GM12801 (cell line): ENCODE results near the gene HOXA9.

ENCODE experiments used
- CTCF ChIP-seq: IDR thresholded peaks from one replicate; pipeline ENCODE4 v1.5.1; 2011; ENCODE audit warnings: control low read depth; ENCODE audit not compliant: insufficient read length; ENCODE audit errors: extremely low read depth

HOXA9 gene

GRCh38 chr7:27152816-27153442, 12.4 kb downstream of the HOXA9 start:
- no peak for TF ChIP-seq CTCF

GRCh38 chr7:27151931-27152815, 13.2 kb downstream of the HOXA9 start, which contains the start of gene HOXA3:
HOXA3 (minus strand) TSS chr7:27152583; CDS start chr7:27110640, 41,943 bp downstream.
- TF ChIP-seq CTCF = no peak

GRCh38 chr7:27151341-27151930, 13.9 kb downstream of the HOXA9 start:
- no peak for TF ChIP-seq CTCF

DNA sequence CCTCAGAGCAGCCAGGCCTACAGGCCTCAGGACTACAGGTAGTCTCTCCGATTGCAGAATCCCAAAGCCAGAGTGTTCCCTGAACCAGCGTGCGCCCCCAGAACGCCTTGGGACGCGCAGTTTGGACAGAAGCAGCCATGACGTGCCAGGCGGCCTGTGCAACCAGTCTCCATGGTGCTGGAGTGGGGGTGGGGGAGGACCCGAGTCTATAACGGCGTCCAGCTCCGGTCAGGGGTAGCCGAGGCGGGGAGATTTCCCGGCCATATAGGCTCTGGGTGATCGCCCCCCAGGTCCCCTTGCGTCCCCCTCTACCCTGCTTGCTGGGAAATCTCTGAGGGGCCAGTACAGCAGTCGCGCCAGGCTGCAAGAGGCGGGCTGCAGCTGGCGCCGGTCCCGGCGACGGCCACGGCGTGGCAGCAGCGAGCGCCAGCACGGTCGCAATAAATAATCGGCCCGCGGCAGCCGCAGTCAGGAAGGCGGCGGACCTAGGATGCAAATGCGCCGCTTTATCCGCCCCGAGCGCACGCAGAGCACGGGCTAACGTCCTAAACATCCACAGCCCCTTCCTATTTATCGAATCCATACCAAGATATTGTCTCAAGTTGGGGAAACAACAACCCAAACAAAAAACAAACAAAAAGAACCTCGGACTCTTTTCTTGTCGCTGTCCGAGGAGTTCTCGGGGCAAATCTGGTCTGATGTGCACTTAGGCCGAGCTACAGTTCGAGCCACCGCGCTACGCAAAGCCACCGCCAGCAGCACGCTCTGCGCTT, 14.6 kb downstream of the HOXA9 start:
- no peak for TF ChIP-seq CTCF

- TF ChIP-seq CTCF = no peak
Observed at GRCh38 chr7:27149842-27150567, 15.3 kb downstream of the HOXA9 start.

DNA sequence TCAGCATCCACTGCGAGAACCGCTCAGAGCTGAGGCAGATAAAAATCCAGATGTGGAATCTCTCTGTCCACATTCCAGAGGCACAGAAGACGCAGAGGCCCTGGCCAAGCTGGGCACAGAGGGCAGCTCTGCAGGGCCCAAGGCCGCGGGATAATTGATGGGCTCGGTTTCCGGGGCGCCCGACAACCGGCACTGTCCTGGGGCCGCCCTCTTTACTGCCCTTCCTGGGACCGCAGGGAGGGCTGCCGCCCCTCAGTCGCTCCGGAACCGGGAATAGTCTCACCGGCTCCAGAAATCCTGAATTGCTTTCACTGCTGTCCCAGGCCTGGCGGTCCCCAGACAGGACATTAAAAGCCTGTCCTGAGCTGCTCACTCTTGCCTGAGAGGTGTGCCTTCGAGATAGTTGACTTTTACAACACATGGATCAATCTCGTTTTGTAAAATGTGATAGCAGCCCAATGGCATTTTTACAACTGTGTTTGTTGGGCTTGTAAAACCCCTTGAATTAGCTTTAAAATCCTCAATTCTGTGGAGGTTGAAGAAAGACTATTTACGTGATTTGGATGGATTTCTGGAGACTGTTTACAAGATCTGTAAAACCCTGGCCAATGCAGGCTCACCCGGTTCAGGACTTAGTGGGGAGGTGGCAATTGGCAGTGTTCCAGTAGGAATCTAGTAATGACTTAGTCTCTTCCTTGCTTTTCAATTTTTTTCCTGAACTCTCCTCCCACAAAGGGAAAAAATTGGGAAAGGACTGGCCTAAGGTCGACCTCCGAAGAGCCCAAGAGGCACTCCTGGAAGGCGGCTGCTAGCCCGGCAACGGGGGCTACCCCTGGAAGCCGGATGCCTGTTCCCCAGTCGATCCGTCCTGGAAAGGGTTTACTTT, 16.3 kb downstream of the HOXA9 start:
- no peak for TF ChIP-seq CTCF
